Fibroblast of skin of scalp (primary cell): ENCODE results near the gene UGT1A8.
"Not testable (repeated sequence)": the region's sequence is repeated elsewhere in the genome, so short reads cannot be mapped to it uniquely, and the experiment has no call there.

ENCODE experiments used
- DNase-seq: peaks from one replicate; pipeline ENCODE4 v3.0.0-alpha.2; 2013

The UGT1A8 gene

DNA sequence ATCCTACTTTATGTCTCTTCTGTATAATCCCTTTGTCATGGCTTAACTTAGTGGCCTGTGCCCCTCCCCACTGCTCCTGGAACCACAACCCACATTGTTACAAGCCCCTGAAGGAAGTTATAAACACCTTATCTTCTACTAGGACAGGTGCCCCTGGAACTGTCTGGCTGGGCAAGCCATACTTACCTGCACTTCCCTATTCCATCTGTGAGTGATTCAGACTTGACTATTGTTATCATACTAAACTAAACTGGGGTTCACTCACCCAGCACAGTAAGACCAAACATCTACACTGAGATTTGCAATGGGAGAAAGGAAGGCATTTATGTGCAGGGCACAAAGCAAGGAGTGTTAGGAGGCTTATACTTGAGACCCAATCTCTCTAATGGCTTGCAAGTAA is 71.6 kb downstream of the UGT1A8 start:
- no peak for DNase-seq

DNA sequence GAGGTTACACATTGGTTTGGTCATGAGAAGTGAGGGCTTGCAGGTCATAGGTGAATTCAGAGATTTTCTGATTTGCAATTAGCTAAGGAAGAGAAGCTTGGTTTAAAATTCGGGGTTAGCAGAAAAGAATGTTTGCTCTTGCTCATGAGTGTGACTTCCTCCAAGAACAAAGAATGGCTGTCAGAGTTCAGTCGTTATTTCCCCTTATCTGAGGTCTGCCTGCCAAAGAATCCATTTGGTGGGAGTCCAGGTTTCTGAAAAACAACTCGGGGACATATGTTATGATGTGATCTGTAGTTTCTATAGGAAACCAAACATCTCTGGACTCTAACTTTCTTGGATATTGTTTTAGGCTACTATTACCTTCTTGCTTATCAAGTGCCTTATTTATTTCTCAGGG is 72.1 kb downstream of the UGT1A8 start:
- no peak for DNase-seq

DNA sequence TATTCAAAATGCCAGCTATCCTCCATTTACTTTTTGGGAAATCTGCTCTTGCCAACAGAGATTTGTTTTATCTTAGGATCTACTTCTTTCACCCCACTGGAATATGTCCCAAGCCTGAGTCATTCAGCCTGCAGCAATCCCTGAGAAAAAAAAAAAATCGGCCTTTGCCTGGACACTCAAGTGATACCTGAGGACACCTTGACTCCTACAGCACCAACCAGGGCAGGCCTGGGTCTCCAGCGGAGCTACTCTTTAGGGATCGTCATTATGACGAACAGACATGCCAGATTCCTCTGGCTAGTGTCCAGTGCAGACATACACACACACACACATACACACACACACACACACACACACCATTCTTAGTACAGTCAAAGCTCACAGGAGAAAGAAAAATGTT is 73.0 kb downstream of the UGT1A8 start:
- DNase-seq = no peak

DNA sequence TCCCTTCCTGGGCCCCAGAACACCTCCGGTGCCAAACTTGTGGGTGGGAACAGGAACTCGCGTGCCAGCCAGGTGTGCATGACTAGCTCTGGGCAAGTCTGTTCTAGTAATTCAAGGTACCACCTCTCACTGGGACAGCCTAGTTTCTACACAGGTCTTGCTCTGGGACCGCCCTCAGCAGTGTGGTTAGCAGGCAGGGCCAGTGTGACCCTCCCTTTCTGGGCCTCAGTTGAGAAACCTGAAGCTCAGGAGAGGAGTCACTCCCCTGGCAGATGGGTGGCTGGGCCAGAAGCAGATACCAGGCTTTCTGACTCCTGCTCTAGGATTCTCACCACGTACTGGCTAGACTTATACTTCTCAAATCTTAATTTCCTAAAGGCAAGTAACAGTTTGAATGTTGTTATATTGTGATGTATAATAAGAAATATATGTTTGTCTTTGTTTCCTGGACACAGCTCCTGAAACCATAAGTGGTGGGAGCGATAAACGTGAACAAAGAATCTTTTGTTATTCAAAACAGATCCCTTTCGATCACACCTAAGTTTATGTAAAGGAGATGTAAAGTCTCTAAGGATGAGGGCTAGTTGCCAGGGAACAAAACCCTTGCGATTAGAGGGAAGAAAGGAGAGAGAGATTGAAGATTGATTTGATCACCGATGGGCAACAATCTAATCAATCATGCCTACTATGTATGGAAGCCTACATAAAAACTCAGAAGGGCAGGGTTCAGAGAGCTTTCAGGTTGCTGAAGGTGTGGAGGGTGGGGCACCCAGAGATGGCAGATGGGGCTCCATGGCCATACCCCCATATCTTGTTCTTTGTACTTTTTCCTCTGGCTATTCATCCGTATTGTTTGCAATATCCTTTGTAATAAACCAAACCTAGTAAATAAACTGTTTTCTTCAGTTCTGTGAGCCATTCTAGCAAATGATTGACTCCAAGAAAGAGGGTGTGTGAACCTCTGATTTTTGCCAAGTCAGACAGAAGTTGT is 74.3 kb downstream of the UGT1A8 start:
- no peak for DNase-seq

DNA sequence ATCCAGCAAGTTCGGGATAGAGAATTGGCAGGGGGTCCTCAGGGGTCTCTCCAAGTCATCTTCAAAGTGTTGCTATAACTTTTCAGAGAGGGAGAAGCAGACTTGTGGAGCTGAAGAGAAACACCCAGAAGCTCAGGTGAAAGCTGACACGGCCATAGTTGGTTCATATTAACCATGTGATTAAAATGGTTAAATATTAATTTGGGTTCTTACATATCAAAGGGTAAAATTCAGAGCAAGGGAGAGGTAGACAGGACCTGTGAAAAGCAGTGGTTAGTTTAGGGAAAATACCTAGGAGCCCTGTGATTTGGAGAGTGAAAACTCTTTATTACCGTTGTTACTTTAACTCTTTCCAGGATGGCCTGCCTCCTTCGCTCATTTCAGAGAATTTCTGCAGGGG is 75.2 kb downstream of the UGT1A8 start, which contains the start of gene UGT1A6:
Gene UGT1A6 (plus strand): TSS at position 243 of the 400 bp plus-strand sequence. CDS start 115 bp downstream, at position 358.
- DNase-seq = no peak

DNA sequence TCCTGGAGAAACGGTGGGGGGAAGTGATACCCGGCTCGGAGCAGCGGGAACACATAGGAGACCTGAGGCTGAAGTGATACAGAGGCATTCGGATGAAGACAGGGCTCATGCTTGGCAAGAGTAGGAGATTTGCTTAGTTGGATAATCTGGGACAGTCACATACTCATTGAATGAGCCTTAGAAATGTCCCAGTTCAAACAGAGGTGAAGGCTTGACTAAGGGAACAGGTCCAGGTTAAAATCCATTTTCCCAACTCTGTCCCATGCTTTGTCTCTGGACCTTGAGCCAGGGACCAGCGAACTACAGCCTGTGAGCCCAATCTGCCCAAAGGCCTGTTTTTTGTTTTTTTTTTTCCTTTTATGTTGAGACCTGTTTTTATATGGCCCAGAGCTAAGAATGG is 76.5 kb downstream of the UGT1A8 start:
- no peak for DNase-seq

DNA sequence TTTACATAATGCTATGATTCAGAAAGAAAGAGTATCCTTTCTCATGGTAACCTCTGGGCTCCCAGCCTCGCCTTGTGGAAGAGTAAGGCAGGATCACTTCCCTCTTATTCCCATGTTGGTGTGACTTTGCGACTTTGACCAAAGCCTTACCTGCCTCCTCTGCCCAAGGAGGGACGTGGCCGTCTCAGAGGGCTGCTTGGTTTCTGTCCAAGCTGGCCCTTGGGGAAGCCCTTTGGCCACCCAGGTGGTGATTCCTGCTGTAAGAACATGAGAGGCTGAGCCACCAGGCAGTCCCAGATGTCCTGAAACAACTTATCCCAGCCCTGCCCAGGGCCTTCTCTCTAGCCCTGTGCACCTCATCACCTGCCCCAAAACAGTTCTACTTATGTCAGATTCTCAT is 81.3 kb downstream of the UGT1A8 start:
- DNase-seq = no peak

DNA sequence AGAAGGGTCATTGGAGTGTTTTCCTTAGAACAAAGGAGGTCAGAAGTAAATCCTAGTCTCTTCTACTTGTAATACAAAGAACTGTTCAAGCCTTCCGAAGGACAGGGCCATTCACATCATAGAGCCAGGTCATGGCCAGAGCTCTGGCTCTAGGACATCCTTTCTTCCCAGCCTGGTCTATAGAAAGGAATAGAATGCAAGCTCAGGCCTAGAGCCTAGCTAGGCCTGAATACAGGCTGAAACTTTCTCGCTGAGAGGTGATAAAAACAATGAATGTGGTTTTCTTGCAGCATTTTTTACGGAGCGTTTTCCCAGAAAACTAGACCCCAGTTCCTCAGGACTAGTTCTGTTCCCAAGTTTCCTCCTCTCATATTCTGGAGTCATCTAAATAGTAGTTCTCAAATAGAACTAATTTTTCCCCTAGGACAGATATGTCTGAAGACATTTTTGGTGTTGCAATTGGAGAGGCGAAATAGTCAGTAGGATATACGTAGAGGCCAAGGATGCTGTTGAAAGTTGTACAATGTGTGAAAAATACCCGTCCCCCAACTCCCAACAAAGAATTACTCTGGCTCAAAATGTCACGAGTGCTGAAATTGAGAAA is 82.1 kb downstream of the UGT1A8 start:
- DNase-seq = no peak

DNA sequence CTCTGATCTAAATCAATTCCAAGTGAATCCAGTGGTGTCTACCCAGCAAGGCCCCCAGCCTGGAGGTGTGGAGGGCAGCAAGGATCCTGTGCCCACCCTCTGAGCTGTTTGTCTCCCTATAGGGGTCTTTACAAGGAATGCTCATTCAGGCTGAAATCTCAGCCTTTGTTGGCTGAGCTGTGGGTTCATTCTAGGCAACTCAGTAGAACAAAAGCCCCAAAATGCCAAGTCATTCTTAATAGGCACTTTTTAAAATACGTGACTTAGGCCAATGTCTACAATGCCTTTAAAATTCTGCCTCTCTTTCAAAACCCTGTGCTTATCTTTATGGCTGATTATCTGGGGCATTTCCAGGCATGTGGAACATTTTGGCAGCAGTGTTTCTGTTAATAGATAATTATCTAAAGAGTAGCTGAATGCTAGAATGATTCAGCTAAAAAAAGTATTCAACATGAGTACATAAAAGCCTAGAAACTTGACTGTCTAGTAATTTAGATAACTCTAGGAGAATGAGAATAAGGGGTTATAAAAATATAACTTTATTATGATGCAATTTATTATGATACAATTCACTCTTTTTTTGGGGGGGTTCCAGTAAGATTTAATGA is 82.7 kb downstream of the UGT1A8 start:
- DNase-seq = peak; percentile 13

DNA sequence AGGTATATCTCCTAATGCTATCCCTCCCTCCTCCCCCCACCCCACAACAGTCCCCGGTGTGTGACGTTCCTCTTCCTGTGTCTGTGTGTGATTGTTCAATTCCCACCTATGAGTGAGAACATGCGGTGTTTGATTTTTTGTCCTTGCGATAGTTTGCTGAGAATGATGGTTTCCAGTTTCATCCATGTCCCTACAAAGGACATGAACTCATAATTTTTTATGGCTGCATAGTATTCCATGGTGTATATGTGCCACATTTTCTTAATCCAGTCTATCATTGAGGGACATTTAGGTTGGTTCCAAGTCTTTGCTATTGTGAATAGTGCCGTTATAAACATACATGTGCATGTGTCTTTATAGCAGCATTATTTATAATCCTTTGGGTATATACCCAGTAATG is 83.4 kb downstream of the UGT1A8 start:
- not testable (repeated sequence) for DNase-seq

DNA sequence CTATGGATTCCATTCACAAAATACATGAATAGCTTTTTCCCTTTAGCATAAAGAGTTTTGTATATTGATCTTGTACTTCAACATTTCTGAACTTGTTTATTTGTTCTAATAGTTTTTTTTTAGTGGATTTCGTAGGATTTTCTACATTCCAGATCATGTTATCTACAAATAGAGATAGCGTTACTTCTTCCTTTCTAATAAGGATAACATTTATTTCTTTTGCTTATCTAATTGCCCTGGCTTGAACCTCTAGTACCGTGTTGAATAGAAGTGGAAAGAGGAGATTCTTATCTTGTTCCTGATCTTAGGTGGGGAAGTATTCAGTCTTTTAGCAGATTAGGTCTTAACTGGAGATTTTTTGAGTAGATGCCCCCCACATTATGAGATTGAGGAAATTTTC is 84.8 kb downstream of the UGT1A8 start:
- DNase-seq = no peak

DNA sequence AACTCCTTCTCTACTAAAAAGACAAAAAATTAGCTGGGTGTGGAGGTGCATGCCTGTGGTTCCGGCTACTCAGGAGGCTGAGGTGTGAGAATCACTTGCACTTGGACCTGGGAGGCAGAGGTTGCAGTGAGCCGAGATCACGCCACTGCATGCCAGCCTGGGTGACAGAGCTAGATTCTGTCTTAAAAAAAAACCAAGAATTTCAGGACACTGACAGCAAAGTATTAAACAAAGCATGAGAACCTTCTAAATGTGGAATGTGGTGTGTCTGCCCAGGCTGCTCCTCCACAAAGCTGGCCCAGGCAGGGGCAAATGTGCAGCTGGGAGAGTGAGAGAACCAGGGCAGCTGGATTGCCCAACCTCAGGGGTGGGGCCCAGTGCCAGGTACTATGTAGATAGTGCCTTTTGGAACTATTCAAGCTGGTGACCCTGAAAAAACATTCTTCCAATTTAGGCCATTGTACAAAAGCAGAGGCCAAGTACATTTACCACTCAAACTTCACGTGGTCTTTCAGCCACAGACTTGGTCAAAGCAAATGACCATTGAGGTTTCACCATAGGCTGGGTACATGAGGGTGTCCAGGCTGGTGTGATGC is 88.6 kb downstream of the UGT1A8 start:
- no peak for DNase-seq

DNA sequence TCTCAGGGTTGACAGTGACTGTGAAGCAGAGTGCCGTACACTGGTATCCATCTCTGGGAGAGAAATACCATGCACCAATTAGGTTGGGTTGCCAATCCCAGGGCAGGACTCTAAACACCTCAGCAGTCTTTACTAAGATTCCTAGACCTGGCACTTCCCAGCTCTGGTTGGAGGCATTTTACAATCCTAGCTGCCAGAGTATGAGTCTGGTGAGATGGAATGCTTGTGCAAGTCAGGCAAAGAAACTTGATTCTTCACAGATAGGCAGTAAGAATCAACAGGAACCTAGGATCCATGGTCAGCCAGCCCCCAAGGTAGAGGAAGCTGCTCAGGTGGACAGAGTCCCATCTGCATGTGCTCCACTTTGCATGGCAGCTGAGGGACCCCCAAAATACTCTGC is 89.3 kb downstream of the UGT1A8 start:
- no peak for DNase-seq

DNA sequence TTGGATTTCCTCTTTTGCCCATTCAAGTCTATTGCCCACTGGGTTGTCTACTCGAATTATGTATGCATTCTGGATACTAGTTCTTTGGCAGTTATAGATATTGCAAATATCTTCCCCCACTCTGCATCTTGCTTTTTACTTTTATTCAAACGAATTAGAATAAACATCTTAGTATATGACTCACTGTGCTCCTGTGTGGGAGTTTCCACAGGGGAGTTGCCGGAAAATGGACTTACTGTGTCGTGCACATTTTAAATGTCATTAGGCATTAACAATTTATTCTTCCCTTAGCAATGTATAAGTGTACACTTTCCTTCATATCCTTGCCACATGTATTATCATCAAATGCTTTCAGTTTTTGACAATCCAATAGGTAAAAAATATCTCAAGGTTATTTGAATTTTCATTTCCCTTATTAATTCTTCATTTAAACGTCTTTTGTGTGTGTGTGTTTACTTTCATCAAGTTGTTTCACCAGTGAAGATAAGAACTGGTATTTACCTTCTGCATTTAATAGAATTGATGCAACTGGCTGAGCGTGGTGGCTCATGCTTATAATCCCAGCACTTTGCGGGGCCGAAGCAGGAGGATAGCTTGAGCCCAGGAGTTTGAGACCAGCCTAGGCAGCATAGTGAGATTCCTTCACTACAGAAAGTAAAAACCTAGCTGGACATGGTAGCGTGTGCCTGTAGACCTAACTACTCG is 90.7 kb downstream of the UGT1A8 start:
- DNase-seq = no peak

DNA sequence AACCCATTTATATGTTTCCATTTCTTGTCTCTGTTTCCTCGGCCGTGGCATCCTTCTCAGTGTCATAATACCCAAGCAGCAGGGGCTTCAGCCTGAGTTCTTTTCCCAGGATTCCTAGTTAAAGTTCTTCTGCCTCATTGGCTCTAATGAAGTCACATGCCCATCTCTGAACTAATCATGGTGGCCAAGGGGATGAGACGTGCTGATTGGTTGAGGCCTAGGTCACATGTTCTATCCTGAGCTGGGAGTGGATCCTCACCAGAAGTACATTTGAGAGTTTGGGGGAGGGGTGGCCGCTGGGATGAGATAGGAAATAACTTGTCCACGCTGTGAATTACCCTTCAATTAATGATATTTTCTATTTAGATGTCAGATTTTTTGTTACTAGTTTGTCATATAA is 91.5 kb downstream of the UGT1A8 start:
- no peak for DNase-seq

DNA sequence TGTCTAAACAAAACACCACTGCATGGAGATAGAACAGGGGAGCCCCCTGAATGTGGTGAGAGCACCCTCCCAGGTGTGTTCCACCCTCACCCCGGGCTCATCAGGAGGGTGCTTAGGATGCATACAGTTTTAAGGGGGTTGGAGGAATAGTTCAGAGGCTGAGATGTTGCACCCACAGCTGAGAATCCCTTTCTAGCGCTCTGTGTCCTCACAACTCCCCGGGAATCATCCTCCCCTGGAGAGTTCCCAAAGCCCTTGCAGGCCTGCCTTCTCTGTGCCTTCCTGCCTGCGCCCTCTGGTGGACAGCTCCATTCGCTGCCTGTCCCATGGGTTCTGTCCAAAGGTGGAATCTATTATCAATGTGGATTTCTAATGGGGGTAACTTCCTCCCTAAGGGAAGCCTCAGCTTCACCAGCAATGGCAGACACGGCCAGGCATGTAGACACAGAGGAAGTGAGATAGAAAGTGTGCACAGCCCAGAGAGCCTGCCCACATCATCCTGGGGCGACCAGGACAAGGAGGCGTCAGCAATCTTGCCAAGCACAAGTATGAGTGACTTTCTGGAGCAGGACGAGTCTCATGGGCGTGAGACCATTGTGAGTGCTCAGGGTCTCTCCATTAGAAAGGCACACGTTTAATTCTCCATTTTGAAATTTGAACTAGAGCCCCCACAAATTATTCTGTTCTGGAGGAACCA is 94.0 kb downstream of the UGT1A8 start:
- DNase-seq = peak; percentile 72

DNA sequence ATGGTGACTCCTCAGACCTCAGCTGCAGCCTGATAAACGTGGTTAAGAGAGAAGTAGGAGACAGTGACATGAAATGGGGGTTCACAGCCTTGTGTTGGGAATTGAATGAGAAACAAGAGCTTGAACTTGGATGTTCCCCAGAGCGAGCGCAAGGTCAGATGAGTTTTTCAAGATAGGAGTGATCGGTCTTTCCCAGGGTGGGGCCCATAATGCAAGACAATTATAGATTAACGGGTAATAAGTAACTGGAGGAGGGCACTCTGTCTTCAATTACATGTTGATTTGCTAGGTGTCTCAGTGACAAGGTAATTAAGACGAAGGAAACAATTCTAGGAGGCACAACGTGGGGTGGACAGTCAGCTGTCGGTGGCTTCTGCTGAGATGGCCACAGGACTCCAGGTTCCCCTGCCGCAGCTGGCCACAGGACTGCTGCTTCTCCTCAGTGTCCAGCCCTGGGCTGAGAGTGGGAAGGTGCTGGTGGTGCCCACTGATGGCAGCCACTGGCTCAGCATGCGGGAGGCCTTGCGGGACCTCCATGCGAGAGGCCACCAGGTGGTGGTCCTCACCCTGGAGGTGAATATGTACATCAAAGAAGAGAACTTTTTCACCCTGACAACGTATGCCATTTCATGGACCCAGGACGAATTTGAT is 95.3 kb downstream of the UGT1A8 start, which contains the start of gene UGT1A5:
Gene UGT1A5 (plus strand): TSS at position 297 of the 651 bp plus-strand sequence. CDS start 85 bp downstream, at position 382.
- no peak for DNase-seq

DNA sequence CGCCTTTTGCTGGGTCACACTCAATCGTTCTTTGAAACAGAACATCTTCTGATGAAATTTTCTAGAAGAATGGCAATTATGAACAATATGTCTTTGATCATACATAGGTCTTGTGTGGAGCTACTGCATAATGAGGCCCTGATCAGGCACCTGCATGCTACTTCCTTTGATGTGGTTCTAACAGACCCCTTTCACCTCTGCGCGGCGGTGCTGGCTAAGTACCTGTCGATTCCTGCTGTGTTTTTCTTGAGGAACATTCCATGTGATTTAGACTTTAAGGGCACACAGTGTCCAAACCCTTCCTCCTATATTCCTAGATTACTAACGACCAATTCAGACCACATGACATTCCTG is 95.8 kb downstream of the UGT1A8 start:
- no peak for DNase-seq

DNA sequence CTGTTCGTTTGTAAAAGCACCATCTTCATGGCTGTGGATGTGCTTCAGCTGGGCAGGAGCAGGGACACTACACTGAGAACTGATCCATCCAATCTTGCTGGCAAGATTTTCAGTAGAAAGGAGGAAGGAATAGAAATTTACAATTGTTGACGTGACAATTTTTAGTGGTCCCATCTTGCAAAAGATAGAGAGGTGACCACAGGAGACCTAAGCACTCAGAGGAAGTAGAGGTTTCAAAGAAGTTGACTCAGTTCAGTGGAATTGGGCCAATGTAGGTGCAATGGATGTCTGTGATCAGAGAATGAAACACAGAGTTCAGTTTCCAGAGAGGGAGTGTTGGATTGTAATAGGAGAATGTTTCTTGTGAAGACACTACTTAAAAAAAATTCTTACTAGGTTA is 96.7 kb downstream of the UGT1A8 start:
- no peak for DNase-seq

DNA sequence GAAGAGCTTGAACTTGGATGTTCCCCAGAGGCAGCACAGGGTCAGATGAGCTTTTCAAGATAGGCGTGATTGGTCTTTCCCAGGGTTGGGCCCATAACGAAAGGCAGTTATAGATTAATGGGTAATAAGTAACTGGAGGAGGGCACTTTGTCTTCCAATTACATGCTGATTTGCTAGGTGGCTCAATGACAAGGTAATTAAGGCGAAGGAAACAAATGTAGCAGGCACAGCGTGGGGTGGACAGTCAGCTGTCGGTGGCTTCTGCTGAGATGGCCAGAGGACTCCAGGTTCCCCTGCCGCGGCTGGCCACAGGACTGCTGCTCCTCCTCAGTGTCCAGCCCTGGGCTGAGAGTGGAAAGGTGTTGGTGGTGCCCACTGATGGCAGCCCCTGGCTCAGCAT is 101.1 kb downstream of the UGT1A8 start, which contains the start of gene UGT1A4:
Gene UGT1A4 (plus strand): TSS at position 185 of the 400 bp plus-strand sequence. CDS start 85 bp downstream, at position 270.
- no peak for DNase-seq

DNA sequence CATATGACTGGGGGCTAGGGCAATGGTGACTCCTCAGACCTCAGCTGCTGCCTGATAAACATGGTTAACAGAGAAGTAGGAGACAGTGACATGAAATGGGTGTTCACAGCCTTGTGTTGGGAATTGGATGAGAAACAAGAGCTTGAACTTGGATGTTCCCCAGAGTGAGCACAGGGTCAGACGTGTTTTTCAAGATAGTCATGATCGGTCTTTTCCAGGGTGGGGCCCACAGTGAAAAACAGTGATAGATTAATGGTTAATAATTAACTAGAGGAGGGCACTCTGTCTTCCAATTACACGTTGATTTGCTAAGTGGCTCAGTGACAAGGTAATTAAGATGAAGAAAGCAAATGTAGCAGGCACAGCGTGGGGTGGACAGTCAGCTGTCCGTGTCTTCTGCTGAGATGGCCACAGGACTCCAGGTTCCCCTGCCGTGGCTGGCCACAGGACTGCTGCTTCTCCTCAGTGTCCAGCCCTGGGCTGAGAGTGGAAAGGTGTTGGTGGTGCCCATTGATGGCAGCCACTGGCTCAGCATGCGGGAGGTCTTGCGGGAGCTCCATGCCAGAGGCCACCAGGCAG is 111.4 kb downstream of the UGT1A8 start, which contains the start of gene UGT1A3:
Gene UGT1A3 (plus strand): TSS at position 320 of the 579 bp plus-strand sequence. CDS start 85 bp downstream, at position 405.
- no peak for DNase-seq
